CD4-positive, alpha-beta memory T cell (primary cell): Measurements from ENCODE around the gene CREBBP. TPM values are rescaled to one million over a fixed set of nuclear protein-coding genes. Genes with fewer than 3 reads are reported as not detected.

Experiments used
- CTCF ChIA-PET: fragments of 350-600 bp; sonication (Branson Sonifier 250); formaldehyde crosslinking; loops from one replicate; lab custom pipeline; 2021; ENCODE audit warnings: inconsistent platforms; ENCODE audit not compliant: partially characterized antibody; lab: Charles Lee
- POLR2A ChIA-PET: fragments of 350-600 bp; sonication (Branson Sonifier 250); formaldehyde crosslinking; loops from one replicate; lab custom pipeline; 2021; ENCODE audit not compliant: partially characterized antibody; lab: Charles Lee
- DNase-seq, 5 donors: peaks; one replicate each; pipeline versions ENCODE4 v3.0.0 to v3.0.0-alpha.2; 2020 to 2022; ENCODE audit warnings: mixed read lengths in 1 of 5
- H3K27ac ChIP-seq: one replicate; pipeline ENCODE4 v1.7.0; 2013; ENCODE audit warnings: low read depth, low read length
- H3K27me3 ChIP-seq: 2 replicates; pipeline ENCODE4 v1.7.0; 2013; ENCODE audit warnings: mild to moderate bottlenecking, low read length, moderate library complexity; ENCODE audit not compliant: insufficient read depth
- H3K36me3 ChIP-seq: 2 replicates; pipeline ENCODE4 v1.7.0; 2013; ENCODE audit warnings: mild to moderate bottlenecking, low read length, moderate library complexity; ENCODE audit not compliant: insufficient read depth
- H3K4me1 ChIP-seq: 2 replicates; pipeline ENCODE4 v1.7.0; 2013; ENCODE audit warnings: mild to moderate bottlenecking, low read length, moderate library complexity; ENCODE audit not compliant: insufficient read depth
- H3K4me3 ChIP-seq, 2 donors: one replicate each; pipeline ENCODE4 v1.7.0; 2013; ENCODE audit warnings: low read length in 2 of 2, mild to moderate bottlenecking in 1 of 2
- H3K9me3 ChIP-seq, 2 donors: one replicate each; pipeline ENCODE4 v1.7.0; 2013; ENCODE audit warnings: low read length in 2 of 2, control low read depth in 1 of 2; ENCODE audit not compliant: control insufficient read depth in 1 of 2
- H3K27ac Mint-ChIP-seq, 7 donors: one replicate each; pipeline ENCODE4 v1.8.0; 2020 to 2021; ENCODE audit warnings: mixed read lengths in 7 of 7, mild to moderate bottlenecking in 6 of 7, inconsistent platforms in 3 of 7, moderate library complexity in 3 of 7
- H3K27me3 Mint-ChIP-seq, 2 donors: one replicate each; pipeline ENCODE4 v1.8.0; 2020 to 2021; ENCODE audit warnings: mixed read lengths in 2 of 2
- H3K36me3 Mint-ChIP-seq, 2 donors: one replicate each; pipeline ENCODE4 v1.8.0; 2020 to 2021; ENCODE audit warnings: mixed read lengths in 2 of 2, inconsistent platforms in 1 of 2, mild to moderate bottlenecking in 1 of 2
- H3K4me1 Mint-ChIP-seq, 4 donors: one replicate each; pipeline ENCODE4 v1.8.0; 2020 to 2021; ENCODE audit warnings: mixed read lengths in 4 of 4, mild to moderate bottlenecking in 1 of 4
- H3K4me3 Mint-ChIP-seq, 8 donors: one replicate each; pipeline ENCODE4 v1.8.0; 2020 to 2021; ENCODE audit warnings: mixed read lengths in 8 of 8, mild to moderate bottlenecking in 7 of 8, moderate library complexity in 6 of 8, inconsistent platforms in 3 of 8
- H3K9me3 Mint-ChIP-seq, 8 donors: one replicate each; pipeline ENCODE4 v1.8.0; 2020 to 2021; ENCODE audit warnings: mixed read lengths in 8 of 8, mild to moderate bottlenecking in 5 of 8, inconsistent platforms in 3 of 8, moderate library complexity in 1 of 8
- intact Hi-C: fragments of 100-400 bp; cut with micrococcal nuclease; formaldehyde crosslinking; loops from one replicate; pipeline ENCODE4 v1.15.1; 2023
- polyA plus RNA-seq, 2 donors: library from polyadenylated mRNA; unstranded; fragments of 300-500 nt; fragmentation: Illumina TruSeq; gene quantifications; one replicate each; pipeline ENCODE4 v1.2.3, GENCODE V29; 2021
- total RNA-seq, 2 experiments: library from RNA; stranded (reverse); gene quantifications; one replicate each; pipeline ENCODE4 v1.2.3, GENCODE V29; 2021

Gene CREBBP
- total and polyA plus RNA-seq, 4 experiments from 2014 or later = 0.60 to 133 (median 68.3) TPM

- DNase-seq = no peak
- intact Hi-C loops = no loop called here
- Mint-ChIP-seq H3K9me3 (no peaks in the 10 kb centered on the region), H3K4me3 (peak overlapping the region in 4 of 8 donors; percentile 19 to 69 (median 48)), H3K27ac (peak overlapping the region in 4 of 7 donors; percentile 5 to 62 (median 32)), H3K4me1 (peaks cover 61 to 93% (median 77%) of the 10 kb centered on the region in 4 donors), H3K27me3 (no peaks in the 10 kb centered on the region), H3K36me3 (peaks cover 0 to 4% of the 10 kb centered on the region in 2 donors)
- ChIA-PET POLR2A (no interaction called here), CTCF (no interaction called here)
- H3K9me3 ChIP-seq = no peaks in the 10 kb centered on the region
- H3K27ac ChIP-seq = no peak overlapping the region
- H3K27me3 ChIP-seq = no peaks in the 10 kb centered on the region
- H3K4me1 ChIP-seq = peaks cover 97% of the 10 kb centered on the region
- H3K4me3 ChIP-seq = no peak overlapping the region
- H3K36me3 ChIP-seq = no peaks in the 10 kb centered on the region
Measured at GRCh38 chr16:3865241-3865640, 15.3 kb downstream of the CREBBP start.

DNA sequence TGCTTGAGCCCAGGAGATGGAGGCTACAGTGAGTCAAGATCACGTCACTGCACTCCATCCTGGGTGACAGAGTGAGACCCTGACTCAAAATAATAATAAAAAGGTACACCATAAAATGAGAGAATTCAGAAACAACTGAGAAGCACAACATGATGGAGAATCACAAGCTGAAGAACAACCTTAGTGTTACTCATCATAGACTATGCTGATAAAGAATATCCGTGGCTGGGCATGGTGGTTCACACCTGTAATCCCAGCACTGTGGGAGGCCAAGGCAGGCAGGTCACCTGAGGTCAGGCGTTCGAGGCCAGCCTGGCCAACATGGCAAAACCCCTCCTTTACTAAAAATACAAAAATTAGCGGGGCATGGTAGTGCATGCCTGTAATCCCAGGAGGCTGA, 16.0 kb downstream of the CREBBP start:
- Histone ChIP-seq H3K36me3 (no peaks in the 10 kb centered on the region), H3K4me3 (no peak overlapping the region), H3K4me1 (peaks cover 97% of the 10 kb centered on the region), H3K27ac (no peak overlapping the region), H3K9me3 (no peaks in the 10 kb centered on the region), H3K27me3 (no peaks in the 10 kb centered on the region)
- H3K4me1 Mint-ChIP-seq = peaks cover 59 to 93% (median 78%) of the 10 kb centered on the region in 4 donors
- H3K27me3 Mint-ChIP-seq = no peaks in the 10 kb centered on the region
- peak overlapping the region in 3 of 7 donors; percentile 2 to 52 (median 28) for H3K27ac Mint-ChIP-seq
- peaks cover 0 to 4% of the 10 kb centered on the region in 2 donors for H3K36me3 Mint-ChIP-seq
- CTCF ChIA-PET = no interaction called here
- H3K9me3 Mint-ChIP-seq = no peaks in the 10 kb centered on the region
- intact Hi-C loops = no loop called here
- DNase-seq = no peak
- POLR2A ChIA-PET = no interaction called here
- peak overlapping the region in 4 of 8 donors; percentile 25 to 69 (median 31) for H3K4me3 Mint-ChIP-seq

DNA sequence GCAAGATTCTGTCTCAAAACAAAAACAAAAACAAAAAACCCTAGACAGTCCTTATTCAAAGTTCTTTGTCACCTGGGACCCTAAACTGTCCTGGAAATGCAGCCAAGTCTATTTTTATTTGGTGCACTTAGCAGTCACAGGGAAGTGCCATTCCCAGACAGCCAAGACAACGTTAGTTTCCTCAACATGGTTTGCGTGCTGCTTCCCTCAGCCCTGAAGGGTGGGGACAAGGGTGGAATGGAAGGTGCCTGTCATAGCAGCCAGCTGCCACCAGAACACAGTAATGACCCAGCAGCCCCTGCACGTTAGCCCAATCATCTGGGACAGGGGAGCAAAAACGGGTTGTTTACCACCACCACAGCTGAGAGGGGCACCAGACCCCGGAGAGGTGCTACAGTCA, 16.9 kb downstream of the CREBBP start:
- Mint-ChIP-seq H3K4me3 (no peak overlapping the region), H3K27me3 (no peaks in the 10 kb centered on the region), H3K27ac (peak overlapping the region in 3 of 7 donors; percentile 25 to 70 (median 32)), H3K9me3 (no peaks in the 10 kb centered on the region), H3K4me1 (peaks cover 56 to 93% (median 76%) of the 10 kb centered on the region in 4 donors), H3K36me3 (peaks cover 0 to 5% of the 10 kb centered on the region in 2 donors)
- intact Hi-C loops = no loop called here
- POLR2A ChIA-PET = no interaction called here
- Histone ChIP-seq H3K4me3 (no peak overlapping the region), H3K4me1 (peaks cover 95% of the 10 kb centered on the region), H3K27ac (no peak overlapping the region), H3K9me3 (no peaks in the 10 kb centered on the region), H3K36me3 (no peaks in the 10 kb centered on the region), H3K27me3 (no peaks in the 10 kb centered on the region)
- no peak for DNase-seq
- CTCF ChIA-PET = interaction anchor here (1.1 kb wide), 1 partner anchor 8 kb away, joined by 3 read pairs; no protein-coding TSS in a partner anchor

DNA sequence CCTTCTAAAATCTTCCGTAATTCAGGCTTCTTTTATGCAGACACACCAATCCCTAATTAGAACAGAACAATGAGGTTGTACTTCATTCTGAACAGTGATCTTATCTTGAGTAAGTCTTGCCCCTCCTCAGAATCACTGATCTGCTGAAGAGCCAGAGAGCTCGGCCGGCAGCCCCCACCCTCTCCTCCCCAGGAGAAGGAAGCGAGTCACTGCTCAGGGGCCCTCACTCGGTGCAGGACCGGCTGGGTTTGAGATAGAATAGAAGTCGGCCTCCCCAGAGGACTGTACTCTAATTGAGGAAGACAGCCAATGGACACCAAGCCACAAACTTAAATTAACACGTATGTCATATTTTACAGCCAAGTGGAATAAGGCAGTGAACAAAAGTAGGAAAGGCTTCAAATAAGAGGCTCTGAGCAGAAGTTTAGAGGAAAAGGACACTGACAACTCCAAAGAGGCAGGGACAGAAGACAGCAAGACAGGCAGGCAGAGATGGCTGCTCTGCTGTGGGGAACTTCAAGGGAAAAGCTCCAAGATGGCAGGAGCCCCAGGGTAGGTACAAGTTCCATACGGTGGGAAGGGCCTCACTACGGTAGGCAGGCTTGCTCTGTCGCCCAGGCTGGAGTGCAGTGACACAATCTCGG, 18.6 kb downstream of the CREBBP start:
- no peaks in the 10 kb centered on the region for H3K9me3 ChIP-seq
- H3K4me3 Mint-ChIP-seq = peak overlapping the region in 5 of 8 donors; percentile 4 to 64 (median 43)
- H3K27me3 Mint-ChIP-seq = no peaks in the 10 kb centered on the region
- no peaks in the 10 kb centered on the region for H3K27me3 ChIP-seq
- DNase-seq = no peak
- H3K27ac ChIP-seq = no peak overlapping the region
- intact Hi-C loops = no loop called here
- peaks cover 0 to 5% of the 10 kb centered on the region in 2 donors for H3K36me3 Mint-ChIP-seq
- no peak overlapping the region for H3K4me3 ChIP-seq
- H3K4me1 ChIP-seq = peaks cover 95% of the 10 kb centered on the region
- CTCF ChIA-PET = interaction anchor here (0.6 to 1.3 kb wide), 4 partner anchors 11 to 837 kb away, joined by 3 read pairs; no protein-coding TSS in a partner anchor
- POLR2A ChIA-PET = interaction anchor here (0.8 to 1.2 kb wide), 2 partner anchors 10 to 19 kb away, joined by 4 to 5 read pairs; partner anchors contain the start of gene CREBBP
- no peaks in the 10 kb centered on the region for H3K36me3 ChIP-seq
- peak overlapping the region in 6 of 7 donors; percentile 7 to 83 (median 64) for H3K27ac Mint-ChIP-seq
- H3K9me3 Mint-ChIP-seq = no peaks in the 10 kb centered on the region
- H3K4me1 Mint-ChIP-seq = peaks cover 65 to 97% (median 84%) of the 10 kb centered on the region in 4 donors

- H3K4me3 ChIP-seq = no peak overlapping the region
- intact Hi-C loops = no loop called here
- H3K27me3 ChIP-seq = no peaks in the 10 kb centered on the region
- H3K9me3 Mint-ChIP-seq = no peaks in the 10 kb centered on the region
- H3K4me1 Mint-ChIP-seq = peaks cover 64 to 95% (median 85%) of the 10 kb centered on the region in 4 donors
- ChIA-PET POLR2A (no interaction called here), CTCF (interaction anchor here (0.6 kb wide), 1 partner anchor 24 kb away, joined by 5 read pairs; no protein-coding TSS in a partner anchor)
- no peak overlapping the region for H3K4me3 Mint-ChIP-seq
- no peaks in the 10 kb centered on the region for H3K36me3 ChIP-seq
- no peaks in the 10 kb centered on the region for H3K9me3 ChIP-seq
- H3K27ac ChIP-seq = no peak overlapping the region
- peaks cover 0 to 7% of the 10 kb centered on the region in 2 donors for H3K36me3 Mint-ChIP-seq
- H3K27ac Mint-ChIP-seq = peak overlapping the region in 3 of 7 donors; percentile 5 to 83 (median 65)
- no peak for DNase-seq
- H3K4me1 ChIP-seq = peaks cover 89% of the 10 kb centered on the region
- H3K27me3 Mint-ChIP-seq = no peaks in the 10 kb centered on the region
Measured at GRCh38 chr16:3859889-3860288, 20.6 kb downstream of the CREBBP start.

- Mint-ChIP-seq H3K4me1 (peaks cover 71 to 95% (median 85%) of the 10 kb centered on the region in 4 donors), H3K9me3 (no peaks in the 10 kb centered on the region), H3K27me3 (no peaks in the 10 kb centered on the region), H3K27ac (peak overlapping the region in 6 of 7 donors; percentile 30 to 93 (median 66)), H3K36me3 (peaks cover 0 to 13% of the 10 kb centered on the region in 2 donors), H3K4me3 (peak overlapping the region in 3 of 8 donors; percentile 27 to 64 (median 50))
- H3K4me1 ChIP-seq = peaks cover 89% of the 10 kb centered on the region
- intact Hi-C loops = no loop called here
- no peak overlapping the region for H3K27ac ChIP-seq
- ChIA-PET POLR2A (no interaction called here), CTCF (no interaction called here)
- H3K9me3 ChIP-seq = no peaks in the 10 kb centered on the region
- H3K27me3 ChIP-seq = no peaks in the 10 kb centered on the region
- no peak for DNase-seq
- H3K4me3 ChIP-seq = no peak overlapping the region
- no peaks in the 10 kb centered on the region for H3K36me3 ChIP-seq
Measured at GRCh38 chr16:3858801-3859200, 21.7 kb downstream of the CREBBP start.
